Thyroid gland (tissue), 4 donors: ENCODE results near the gene NEDD9. TPM values are rescaled to one million over a fixed set of nuclear protein-coding genes. Genes with fewer than 3 reads are reported as not detected.

Source experiments
- DNase-seq, 2 donors: peaks; one replicate each; pipeline ENCODE4 v3.0.0-alpha.2; 2019
- H3K27ac ChIP-seq, 3 donors: fragments of 200-600 bp; sonication (generic); 1 replicate in 2 of 3; 2 replicates in 1 of 3; pipeline ENCODE4 v1.5.1; 2016 to 2019; ENCODE audit warnings: mild to moderate bottlenecking in 1 of 3, moderate library complexity in 1 of 3
- H3K27me3 ChIP-seq: fragments of 200-600 bp; sonication (generic); one replicate; pipeline ENCODE4 v1.5.1; 2019
- H3K36me3 ChIP-seq, 2 donors: fragments of 200-600 bp; sonication (generic); one replicate each; pipeline ENCODE4 v1.5.1; 2016 to 2019
- H3K4me1 ChIP-seq, 2 donors: fragments of 200-600 bp; sonication (generic); one replicate each; pipeline ENCODE4 v1.5.1; 2017 to 2019
- H3K4me3 ChIP-seq, 3 donors: fragments of 200-600 bp; sonication (generic); replicated peaks in 1 of 3; 1 replicate in 2 of 3; 2 replicates in 1 of 3; pipeline ENCODE4 v1.5.1; 2016; ENCODE audit warnings: mild to moderate bottlenecking in 1 of 3
- H3K9me3 ChIP-seq: fragments of 200-600 bp; sonication (generic); one replicate; pipeline ENCODE4 v1.5.1; 2017
- POLR2A ChIP-seq, 2 donors: fragments of 450-650 bp; IDR thresholded peaks; one replicate each; pipeline ENCODE4 v1.6.1; 2017; ENCODE audit warnings: antibody characterized with exemption in 2 of 2, mild to moderate bottlenecking in 2 of 2, moderate library complexity in 1 of 2
- WGBS, 2 donors: methylation state at CpG; one replicate each; pipeline ENCODE4 v1.1.5; 2017; 5-methylcytosine and 5-hydroxymethylcytosine counted together
- intact Hi-C: fragments of 100-400 bp; cut with DNase I; formaldehyde crosslinking; loops from one replicate; pipeline ENCODE4 v1.15.1; 2023
- total RNA-seq, 4 donors: library from RNA; depleted of rRNA; stranded (reverse); fragments of >200 nt; gene quantifications; one replicate each; pipeline ENCODE4 v1.2.3, GENCODE V29; 2016
- TF ChIP-seq, protein P1 (sequence below), 6 experiments: fragments of 200-600 bp in 3 of 6; fragments of 450-650 bp in 3 of 6; sonication (generic) in 3 of 6; IDR thresholded peaks; one replicate each; pipeline ENCODE4 v1.5.1; 2016 to 2019; ENCODE audit warnings: antibody characterized with exemption in 6 of 6, mild to moderate bottlenecking in 2 of 6, inconsistent platforms in 1 of 6, moderate library complexity in 1 of 6

Gene NEDD9
- total RNA-seq, 4 donors from 2014 or later, result 42.1 to 78.3 (median 61.7) TPM

GRCh38 chr6:11241793-11242201 lies 9.3 kb upstream of the NEDD9 start:
- TF ChIP-seq POLR2A (IDR thresholded peaks at IDR 0.05), result no peak
- TF ChIP-seq, protein P1, sequence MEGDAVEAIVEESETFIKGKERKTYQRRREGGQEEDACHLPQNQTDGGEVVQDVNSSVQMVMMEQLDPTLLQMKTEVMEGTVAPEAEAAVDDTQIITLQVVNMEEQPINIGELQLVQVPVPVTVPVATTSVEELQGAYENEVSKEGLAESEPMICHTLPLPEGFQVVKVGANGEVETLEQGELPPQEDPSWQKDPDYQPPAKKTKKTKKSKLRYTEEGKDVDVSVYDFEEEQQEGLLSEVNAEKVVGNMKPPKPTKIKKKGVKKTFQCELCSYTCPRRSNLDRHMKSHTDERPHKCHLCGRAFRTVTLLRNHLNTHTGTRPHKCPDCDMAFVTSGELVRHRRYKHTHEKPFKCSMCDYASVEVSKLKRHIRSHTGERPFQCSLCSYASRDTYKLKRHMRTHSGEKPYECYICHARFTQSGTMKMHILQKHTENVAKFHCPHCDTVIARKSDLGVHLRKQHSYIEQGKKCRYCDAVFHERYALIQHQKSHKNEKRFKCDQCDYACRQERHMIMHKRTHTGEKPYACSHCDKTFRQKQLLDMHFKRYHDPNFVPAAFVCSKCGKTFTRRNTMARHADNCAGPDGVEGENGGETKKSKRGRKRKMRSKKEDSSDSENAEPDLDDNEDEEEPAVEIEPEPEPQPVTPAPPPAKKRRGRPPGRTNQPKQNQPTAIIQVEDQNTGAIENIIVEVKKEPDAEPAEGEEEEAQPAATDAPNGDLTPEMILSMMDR (IDR thresholded peaks at IDR 0.05), result peak; percentile 53 to 74 (median 64)
- Histone ChIP-seq H3K36me3 (no peaks in the 10 kb centered on the region), H3K27ac (peak overlapping the region in 2 of 3 donors; percentile 39 to 65), H3K4me3 (no peak overlapping the region), H3K9me3 (no peaks in the 10 kb centered on the region), H3K27me3 (no peaks in the 10 kb centered on the region), H3K4me1 (peaks cover 24 to 31% of the 10 kb centered on the region in 2 donors)
- WGBS, 2 donors, result 42 to 48% methylated on average over 16 to 17 of the region's 17 CpGs
- intact Hi-C loops, result no loop called here
- DNase-seq, result peak; percentile 80 to 87

GRCh38 chr6:11241154-11241792 lies 8.8 kb upstream of the NEDD9 start:
- TF ChIP-seq, protein P1 (IDR thresholded peaks at IDR 0.05), result no peak
- no peak for TF ChIP-seq POLR2A (IDR thresholded peaks at IDR 0.05)
- peak overlapping the region; percentile 16 to 65 (median 39) for H3K27ac ChIP-seq
- no peak overlapping the region for H3K4me3 ChIP-seq
- H3K36me3 ChIP-seq, result no peaks in the 10 kb centered on the region
- no peaks in the 10 kb centered on the region for H3K9me3 ChIP-seq
- 89 to 90% methylated on average over 11 of the region's 11 CpGs for WGBS, 2 donors
- intact Hi-C loops, result no loop called here
- H3K4me1 ChIP-seq, result peaks cover 26 to 37% of the 10 kb centered on the region in 2 donors
- DNase-seq, result no peak
- H3K27me3 ChIP-seq, result no peaks in the 10 kb centered on the region

GRCh38 chr6:11237956-11238355 lies 5.5 kb upstream of the NEDD9 start:
- Histone ChIP-seq H3K27me3 (no peaks in the 10 kb centered on the region), H3K4me3 (no peak overlapping the region), H3K27ac (no peak overlapping the region), H3K4me1 (peaks cover 38 to 51% of the 10 kb centered on the region in 2 donors), H3K36me3 (no peaks in the 10 kb centered on the region), H3K9me3 (no peaks in the 10 kb centered on the region)
- intact Hi-C loops, result no loop called here
- WGBS, 2 donors, result 93 to 98% methylated on average over 4 of the region's 4 CpGs
- no peak for TF ChIP-seq POLR2A (IDR thresholded peaks at IDR 0.05)
- TF ChIP-seq, protein P1 (IDR thresholded peaks at IDR 0.05), result no peak
- no peak for DNase-seq

GRCh38 chr6:11237428-11237827 lies 5.0 kb upstream of the NEDD9 start:
- TF ChIP-seq, protein P1 (IDR thresholded peaks at IDR 0.05), result no peak
- Histone ChIP-seq H3K27ac (no peak overlapping the region), H3K36me3 (no peaks in the 10 kb centered on the region), H3K9me3 (no peaks in the 10 kb centered on the region), H3K4me1 (peaks cover 34 to 46% of the 10 kb centered on the region in 2 donors), H3K27me3 (no peaks in the 10 kb centered on the region), H3K4me3 (no peak overlapping the region)
- no peak for DNase-seq
- intact Hi-C loops, result no loop called here
- WGBS, 2 donors, result 93 to 95% methylated on average over 4 of the region's 4 CpGs

- no peaks in the 10 kb centered on the region for H3K9me3 ChIP-seq
- WGBS, 2 donors, result 91% methylated on average over 6 of the region's 6 CpGs
- intact Hi-C loops, result no loop called here
- TF ChIP-seq, protein P1 (IDR thresholded peaks at IDR 0.05), result no peak
- TF ChIP-seq POLR2A (IDR thresholded peaks at IDR 0.05), result no peak
- peaks cover 31 to 41% of the 10 kb centered on the region in 2 donors for H3K4me1 ChIP-seq
- no peak for DNase-seq
- no peak overlapping the region for H3K4me3 ChIP-seq
- peak overlapping the region in 1 of 3 donors; percentile 65 for H3K27ac ChIP-seq
- no peaks in the 10 kb centered on the region for H3K27me3 ChIP-seq
- no peaks in the 10 kb centered on the region for H3K36me3 ChIP-seq
Observed at GRCh38 chr6:11236915-11237314, 4.4 kb upstream of the NEDD9 start.
